A549 (cell line): ENCODE data around the gene ZNF692. TPM values are rescaled to one million over a fixed set of nuclear protein-coding genes. Genes with fewer than 3 reads are reported as not detected.

ENCODE experiments used
- ATAC-seq, 2 experiments: fragments of 200-7000 bp in 1 of 2; fragments of >200 bp in 1 of 2; cut with Nextera tagmentation in 1 of 2; cut with Tn5 transposase in 1 of 2; 3 replicates each; pipeline versions ENCODE4 v1.8.0 to v1.9.1; 2018 to 2020; ENCODE audit warnings: mild to moderate bottlenecking in 1 of 2, moderate library complexity in 1 of 2
- CTCF ChIA-PET: fragments of 300-600 bp; sonication (Branson Sonifier 250); formaldehyde crosslinking; extraction: SDS; loops from one replicate; lab custom pipeline; 2021; ENCODE audit warnings: antibody characterized with exemption, inconsistent platforms; lab: Yijun Ruan, JAX
- POLR2A ChIA-PET: fragments of 350-600 bp; formaldehyde crosslinking; extraction: SDS; loops from one replicate; lab custom pipeline; 2021; ENCODE audit warnings: antibody characterized with exemption, inconsistent platforms; lab: Yijun Ruan, JAX
- DNase-seq, 2 experiments: peaks; one replicate each; pipeline versions ENCODE4 v3.0.0 to v3.0.0-alpha.2; 2011 to 2016; ENCODE audit warnings: low read depth in 1 of 2, low spot score in 1 of 2
- FAIRE-seq: peaks from 2 replicates; lab custom pipeline; 2011; peaks lifted over from hg19 to GRCh38; lab: Jason Lieb, UNC
- H3K27ac ChIP-seq, 2 experiments: fragments of >200 bp; sonication (Bioruptor Twin); formaldehyde crosslinking; 3 replicates each; pipeline ENCODE4 v1.5.1; 2016 to 2017
- H3K4me1 ChIP-seq: fragments of >200 bp; sonication (Bioruptor Twin); formaldehyde crosslinking; 3 replicates; pipeline ENCODE4 v1.6.1; 2016
- H3K4me2 ChIP-seq: fragments of >200 bp; sonication (Bioruptor Twin); formaldehyde crosslinking; 3 replicates; pipeline ENCODE4 v1.6.1; 2016
- H3K4me3 ChIP-seq: fragments of >200 bp; sonication (Bioruptor Twin); formaldehyde crosslinking; 3 replicates; pipeline ENCODE4 v1.5.1; 2016
- H3K9me3 ChIP-seq: fragments of >200 bp; sonication (Bioruptor Twin); formaldehyde crosslinking; 3 replicates; pipeline ENCODE4 v1.6.1; 2016
- ATOH8 ChIP-seq: fragments of 250-450 bp; sonication (Bioruptor Pico); IDR thresholded peaks from 2 replicates; pipeline ENCODE4 v1.5.0; 2020; ENCODE audit warnings: low read depth, mild to moderate bottlenecking, moderate library complexity
- BCL3 ChIP-seq: fragments of >200 bp; sonication (Bioruptor Twin); formaldehyde crosslinking; IDR thresholded peaks from 3 replicates; pipeline ENCODE4 v1.6.1; 2016
- BHLHE40 ChIP-seq: IDR thresholded peaks from 2 replicates; pipeline ENCODE4 v1.6.1; 2012; ENCODE audit warnings: low read depth, low read length, inconsistent platforms
- CBX2 ChIP-seq: fragments of 200-600 bp; sonication (generic); IDR thresholded peaks from 2 replicates; pipeline ENCODE4 v1.6.1; 2016; ENCODE audit warnings: low read depth, mild to moderate bottlenecking, borderline replicate concordance
- CHD2 ChIP-seq: fragments of 150-350 bp; IDR thresholded peaks from 2 replicates; pipeline ENCODE4 v1.6.1; 2014; ENCODE audit warnings: low read length; ENCODE audit not compliant: partially characterized antibody
- E2F6 ChIP-seq: IDR thresholded peaks from 2 replicates; pipeline ENCODE4 v1.6.1; 2012; ENCODE audit warnings: low read depth, borderline replicate concordance
- EHF ChIP-seq: fragments of 250-450 bp; sonication (Bioruptor Pico); IDR thresholded peaks from 2 replicates; pipeline ENCODE4 v1.5.0; 2020; ENCODE audit warnings: mild to moderate bottlenecking
- EHMT2 ChIP-seq: fragments of 200-600 bp; sonication (generic); IDR thresholded peaks from 2 replicates; pipeline ENCODE4 v1.6.1; 2016; ENCODE audit warnings: antibody characterized with exemption, low read depth, mild to moderate bottlenecking, moderate library complexity
- ELK1 ChIP-seq: fragments of 150-350 bp; IDR thresholded peaks from 2 replicates; pipeline ENCODE4 v1.6.1; 2014; ENCODE audit warnings: low read depth, mild to moderate bottlenecking, low read length
- FOSB ChIP-seq: fragments of 250-450 bp; sonication (Bioruptor Pico); IDR thresholded peaks from 2 replicates; pipeline ENCODE4 v1.5.0; 2020; ENCODE audit warnings: mild to moderate bottlenecking, moderate library complexity
- FOXS1 ChIP-seq: fragments of 250-450 bp; sonication (Bioruptor Pico); IDR thresholded peaks from 2 replicates; pipeline ENCODE4 v1.5.0; 2020; ENCODE audit warnings: mild to moderate bottlenecking, moderate library complexity
- GATA3 ChIP-seq: IDR thresholded peaks from 2 replicates; pipeline ENCODE4 v1.6.1; 2012; ENCODE audit warnings: borderline replicate concordance
- HES2 ChIP-seq: fragments of >200 bp; sonication (Bioruptor Twin); formaldehyde crosslinking; IDR thresholded peaks from 2 replicates; pipeline ENCODE4 v1.6.1; 2016
- HEYL ChIP-seq: fragments of 250-450 bp; sonication (Bioruptor Pico); IDR thresholded peaks from 2 replicates; pipeline ENCODE4 v1.8.0; 2021; ENCODE audit warnings: mild to moderate bottlenecking, moderate library complexity
- HOXA7 ChIP-seq: fragments of 250-450 bp; sonication (Bioruptor Pico); IDR thresholded peaks from 2 replicates; pipeline ENCODE4 v1.5.0; 2020; ENCODE audit warnings: mild to moderate bottlenecking, moderate library complexity
- HOXB5 ChIP-seq: fragments of 250-450 bp; sonication (Bioruptor Pico); IDR thresholded peaks from 2 replicates; pipeline ENCODE4 v1.5.0; 2020; ENCODE audit warnings: mild to moderate bottlenecking, moderate library complexity
- JUN ChIP-seq, 2 experiments: fragments of >200 bp; sonication (Bioruptor Twin); formaldehyde crosslinking; IDR thresholded peaks; 2 replicates in 1 of 2; 3 replicates in 1 of 2; pipeline ENCODE4 v1.6.1; 2016 to 2017
- JUNB ChIP-seq: fragments of >200 bp; sonication (Bioruptor Twin); formaldehyde crosslinking; IDR thresholded peaks from 2 replicates; pipeline ENCODE4 v1.6.1; 2016
- MAZ ChIP-seq: fragments of 150-350 bp; IDR thresholded peaks from 2 replicates; pipeline ENCODE4 v1.6.1; 2014; ENCODE audit warnings: antibody characterized with exemption, low read depth, low read length, borderline replicate concordance
- MYC ChIP-seq: IDR thresholded peaks from 2 replicates; pipeline ENCODE4 v1.6.1; 2012; ENCODE audit warnings: mild to moderate bottlenecking, inconsistent platforms, low read length, improper control_type of control experiment, borderline replicate concordance
- NFE2L2 ChIP-seq: fragments of 150-350 bp; conservative IDR thresholded peaks from 2 replicates; pipeline ENCODE4 v1.6.1; 2014; ENCODE audit warnings: low read length
- NR3C1 ChIP-seq: fragments of >200 bp; sonication (Bioruptor Twin); formaldehyde crosslinking; IDR thresholded peaks from 3 replicates; pipeline ENCODE4 v1.6.1; 2017
- PBX3 ChIP-seq: IDR thresholded peaks from 2 replicates; pipeline ENCODE4 v1.6.1; 2012
- PHF8 ChIP-seq: fragments of 200-600 bp; sonication (generic); IDR thresholded peaks from 2 replicates; pipeline ENCODE4 v1.6.1; 2016; ENCODE audit warnings: low read depth, mild to moderate bottlenecking, antibody characterized with exemption, moderate library complexity, borderline replicate concordance
- POLR2A ChIP-seq: IDR thresholded peaks from 2 replicates; pipeline ENCODE4 v1.6.1; 2012; ENCODE audit warnings: mild to moderate bottlenecking, low read length
- RAD21 ChIP-seq, 2 experiments: fragments of >200 bp in 1 of 2; sonication (Bioruptor Twin) in 1 of 2; formaldehyde crosslinking in 1 of 2; IDR thresholded peaks in 1 of 2; conservative IDR thresholded peaks in 1 of 2; 2 replicates in 1 of 2; 3 replicates in 1 of 2; pipeline ENCODE4 v1.6.1; 2012 to 2018; ENCODE audit warnings: inconsistent platforms in 1 of 2
- RFX5 ChIP-seq: fragments of 450-650 bp; IDR thresholded peaks from 2 replicates; pipeline ENCODE4 v1.7.1; 2014; ENCODE audit warnings: antibody characterized with exemption, mild to moderate bottlenecking, moderate library complexity
- SREBF2 ChIP-seq: fragments of 450-650 bp; IDR thresholded peaks from 2 replicates; pipeline ENCODE4 v1.6.1; 2014; ENCODE audit warnings: mild to moderate bottlenecking, moderate library complexity
- USF2 ChIP-seq: fragments of 450-650 bp; IDR thresholded peaks from 2 replicates; pipeline ENCODE4 v1.6.1; 2014; ENCODE audit warnings: antibody characterized with exemption
- ZFP36 ChIP-seq: fragments of 450-650 bp; IDR thresholded peaks from 2 replicates; pipeline ENCODE4 v1.6.1; 2014; ENCODE audit warnings: borderline replicate concordance; ENCODE audit not compliant: partially characterized antibody
- ZSCAN20 ChIP-seq: fragments of 250-450 bp; sonication (Bioruptor Pico); IDR thresholded peaks from 2 replicates; pipeline ENCODE4 v1.8.0; 2022; ENCODE audit warnings: mild to moderate bottlenecking, moderate library complexity
- WGBS: methylation state at CpG from one replicate; pipeline ENCODE4 v1.1.6; 2017; ENCODE audit errors: missing lambda C conversion rate; 5-methylcytosine and 5-hydroxymethylcytosine counted together
- polyA plus RNA-seq, 4 experiments: library from polyadenylated mRNA; depleted of rRNA in 3 of 4; stranded (reverse); fragments of >200 nt; fragmentation: RNase III in 1 of 4; extraction: RNeasy Plus Mini Kit Qiagen cat#74134 plus additional on column Dnase treatment in 1 of 4; gene quantifications; 2 replicates in 3 of 4; 3 replicates in 1 of 4; pipeline ENCODE4 v1.2.3, GENCODE V29; 2011 to 2017

ZNF692 gene
- polyA plus RNA-seq, 2 of the 4 experiments (the other 2 are of a cell fraction): 19.8 to 46.8 TPM

GRCh38 chr1:248873409-248873992 is 14.6 kb upstream of the ZNF692 start (continued):
- 0 out of 2 replicates have a peak, but pooled peaks have one; percentile 2 for TF ChIP-seq USF2
- TF ChIP-seq FOSB: no peak
- TF ChIP-seq E2F6: 0 out of 2 replicates have a peak, but pooled peaks have one; percentile 32
- no peak for TF ChIP-seq CBX2
- no peak for TF ChIP-seq HOXA7
- no peak for TF ChIP-seq MYC
- peak; percentile 79; the same call in 1 of the 2 replicates for TF ChIP-seq PHF8
- no peak for TF ChIP-seq RFX5

- 2% methylated on average over 29 of the region's 31 CpGs for WGBS
- Histone ChIP-seq H3K4me3 (peak overlapping the region; percentile 54), H3K4me2 (peak overlapping the region; percentile 57), H3K4me1 (peaks cover 6% of the 10 kb centered on the region; the same call in 2 of the 3 replicates), H3K27ac (peak overlapping the region; percentile 80 to 85), H3K9me3 (no peaks in the 10 kb centered on the region)
- DNase-seq: peak; percentile 82 to 93
- ATAC-seq: peak; percentile 87 to 90
- no peak for FAIRE-seq
- POLR2A ChIA-PET: interaction anchor here (1.0 to 3.5 kb wide), 10 partner anchors 9 to 47 kb away, joined by 3 to 36 read pairs (median 14); partner anchors contain the start of genes PGBD2, SH3BP5L, ZNF672 and ZNF692
- CTCF ChIA-PET: interaction anchor here (0.6 to 3.9 kb wide), 10 partner anchors 8 to 61 kb away, joined by 3 to 27 read pairs (median 4); partner anchors contain the start of genes PGBD2, ZNF672 and ZNF692
- TF ChIP-seq ATOH8 (no peak), JUN (IDR thresholded peaks at IDR 0.05) (no peak), EHF (CRISPR knock-in tag) (no peak), SREBF2 (no peak), MAZ (no peak), CHD2 (no peak), NR3C1 (no peak), GATA3 (no peak), RAD21 (conservative IDR thresholded peaks at IDR 0.05 in 1 of 2, IDR thresholded peaks at IDR 0.05 in 1 of 2) (no peak), NFE2L2 (no peak), ZFP36 (no peak), ZSCAN20 (CRISPR knock-in tag) (no peak), HOXB5 (CRISPR knock-in tag) (no peak), BCL3 (no peak), POLR2A (peak; percentile 30; the same call in 1 of the 2 replicates), ELK1 (no peak), FOXS1 (CRISPR knock-in tag) (no peak), BHLHE40 (no peak), RFX5 (no peak; the same call in 1 of the 2 replicates), PBX3 (no peak), EHMT2 (no peak), PHF8 (no peak; the same call in 1 of the 2 replicates), HEYL (no peak), JUNB (no peak), USF2 (0 out of 2 replicates have a peak, but pooled peaks have one; percentile 2), HES2 (no peak)
Measured at GRCh38 chr1:248872752-248873408, 14.0 kb upstream of the ZNF692 start.
